Mononuclear cell (primary cell): ENCODE data around the gene KCNH1. TPM values are rescaled to one million over a fixed set of nuclear protein-coding genes. Genes with fewer than 3 reads are reported as not detected.

ENCODE experiments used
- H3K27me3 ChIP-seq: 2 replicates; pipeline ENCODE4 v1.6.0; 2011; ENCODE audit warnings: low read length, control low read depth; ENCODE audit not compliant: insufficient read depth
- H3K4me1 ChIP-seq: 2 replicates; pipeline ENCODE4 v1.5.1; 2011; ENCODE audit warnings: mild to moderate bottlenecking, low read length, control low read depth; ENCODE audit not compliant: insufficient read depth
- H3K4me3 ChIP-seq: 2 replicates; pipeline ENCODE4 v1.5.1; 2011; ENCODE audit warnings: mild to moderate bottlenecking, low read length, moderate library complexity
- H3K9me3 ChIP-seq: 2 replicates; pipeline ENCODE4 v1.5.1; 2011; ENCODE audit warnings: low read depth, mild to moderate bottlenecking, control low read depth, low read length
- total RNA-seq: library from RNA; depleted of rRNA; stranded (reverse); fragments of >200 nt; gene quantifications from one replicate; pipeline ENCODE4 v1.2.3, GENCODE V29; 2012

Gene KCNH1
- total RNA-seq, 1 donor: not detected

DNA sequence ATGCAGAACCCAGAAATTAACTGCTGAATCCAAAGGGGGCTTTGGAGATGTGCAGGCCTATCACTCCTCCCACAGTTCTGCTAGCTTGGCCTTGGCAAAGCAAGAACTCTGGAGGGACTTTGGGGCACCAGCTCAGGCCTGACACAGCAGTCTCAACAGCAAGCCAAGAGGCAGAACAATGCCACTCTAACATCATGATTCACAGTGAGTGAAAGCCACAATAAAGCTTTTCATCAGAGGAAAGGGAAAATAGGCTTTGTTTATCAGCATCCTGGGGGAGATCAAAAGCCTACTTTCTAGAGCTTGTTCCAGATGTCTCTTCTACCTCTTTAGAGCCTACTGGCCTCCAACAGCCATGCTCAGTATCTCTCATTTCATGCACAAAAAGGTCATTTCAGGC is 283.4 kb downstream of the KCNH1 start:
- Histone ChIP-seq H3K9me3 (no peaks in the 10 kb centered on the region), H3K4me1 (no peaks in the 10 kb centered on the region), H3K27me3 (no peaks in the 10 kb centered on the region), H3K4me3 (no peak overlapping the region)

DNA sequence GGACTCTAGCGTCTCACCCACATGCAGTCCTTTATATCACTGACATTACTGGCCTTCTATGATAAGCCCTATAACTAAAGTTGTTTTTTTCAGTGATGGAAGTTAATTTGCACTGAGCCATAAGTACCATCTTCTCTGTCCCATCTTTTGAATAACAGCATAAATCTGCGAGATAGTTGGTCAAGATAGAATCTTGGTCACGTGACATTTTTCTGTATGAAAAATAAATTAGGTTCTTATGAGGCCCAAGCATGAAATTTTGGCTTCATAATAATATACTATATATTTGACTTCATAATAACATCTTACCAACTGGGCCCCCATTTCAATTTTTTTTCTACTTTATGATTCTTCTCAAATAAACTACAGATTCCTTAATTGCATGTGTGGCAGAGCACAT is 285.5 kb downstream of the KCNH1 start:
- Histone ChIP-seq H3K27me3 (no peaks in the 10 kb centered on the region), H3K4me1 (no peaks in the 10 kb centered on the region), H3K4me3 (no peak overlapping the region), H3K9me3 (no peaks in the 10 kb centered on the region)

DNA sequence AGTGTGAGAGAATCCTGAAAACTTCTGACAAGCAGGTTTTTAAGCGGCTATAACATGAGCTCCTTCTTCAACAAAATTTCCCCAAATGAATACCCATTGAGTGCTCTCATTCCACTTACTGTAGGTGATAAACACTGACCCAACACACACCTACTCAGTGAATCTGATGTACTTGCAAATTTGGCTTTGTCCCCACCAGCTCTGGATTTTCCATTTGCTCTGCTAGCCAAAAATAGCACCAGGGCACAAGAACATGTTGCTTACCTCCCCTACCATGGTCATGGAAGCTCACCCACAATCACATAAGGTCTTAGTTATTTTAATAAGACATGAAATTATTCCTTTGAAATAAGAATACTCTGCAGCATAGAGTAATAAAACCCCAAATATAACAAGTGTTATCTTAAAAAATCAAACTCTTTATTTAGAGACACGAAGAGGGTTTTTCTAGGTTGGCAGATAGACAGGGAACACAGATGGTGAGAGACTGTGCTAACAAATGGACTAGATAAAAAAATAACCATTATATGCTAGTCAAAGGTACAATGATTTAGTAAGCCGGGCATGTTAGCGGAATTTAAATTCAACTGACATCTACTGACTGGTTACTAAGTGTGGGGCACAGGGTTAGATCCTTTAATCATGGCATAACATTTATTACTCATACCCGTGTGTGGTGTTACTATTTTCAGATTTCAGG is 291.9 kb downstream of the KCNH1 start:
- no peaks in the 10 kb centered on the region for H3K9me3 ChIP-seq
- no peaks in the 10 kb centered on the region for H3K4me1 ChIP-seq
- H3K27me3 ChIP-seq: no peaks in the 10 kb centered on the region

DNA sequence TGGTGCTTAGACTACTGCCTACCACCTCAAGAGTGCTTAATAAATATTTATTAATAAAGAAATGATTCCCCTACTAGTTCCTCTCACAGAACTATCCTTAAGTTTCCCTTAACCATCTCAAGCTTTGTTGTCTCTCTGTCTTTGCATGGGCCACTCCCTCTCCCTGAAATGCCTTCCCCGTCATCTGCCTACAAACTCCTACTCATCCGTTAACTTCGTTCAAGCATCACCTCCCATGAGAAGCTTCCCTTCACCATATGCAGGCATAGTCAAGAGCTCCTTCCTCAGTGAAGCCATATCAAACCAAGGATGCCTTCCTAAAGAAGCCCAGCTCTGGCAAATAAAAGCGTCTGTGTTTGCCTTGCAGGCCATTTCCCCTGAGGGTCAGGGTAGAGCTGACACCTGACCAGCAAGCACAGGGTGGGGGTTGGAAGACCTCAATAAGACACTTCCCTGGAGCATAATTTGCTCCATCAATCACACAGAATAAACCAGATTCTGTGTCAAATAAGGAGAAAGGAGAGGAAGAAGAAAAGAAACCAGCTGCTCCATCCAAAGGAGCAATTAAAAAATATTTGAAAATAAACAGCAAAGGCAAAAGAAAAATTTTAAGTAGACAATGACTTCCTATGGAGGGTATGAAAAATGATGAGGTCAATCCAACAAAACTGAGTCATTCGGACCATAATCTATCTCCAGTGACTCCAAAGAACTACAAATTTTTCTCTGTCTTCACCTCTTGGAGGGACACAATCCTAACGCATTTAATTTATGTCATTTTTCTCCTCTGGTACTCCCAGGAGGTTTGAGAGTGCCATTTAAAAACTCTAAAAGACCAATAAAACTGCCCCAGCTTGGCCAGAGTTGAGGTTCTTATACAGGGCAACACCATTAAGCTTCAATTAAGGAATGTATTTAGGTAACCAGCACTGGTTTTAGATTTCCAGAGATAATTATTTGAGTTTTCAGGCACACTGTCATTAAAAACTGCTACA is 303.6 kb downstream of the KCNH1 start:
- Histone ChIP-seq H3K27me3 (no peaks in the 10 kb centered on the region), H3K4me3 (no peak overlapping the region), H3K9me3 (no peaks in the 10 kb centered on the region), H3K4me1 (no peaks in the 10 kb centered on the region)

More for the DNA sequence above, 291.9 kb downstream of the KCNH1 start:
- no peak overlapping the region for H3K4me3 ChIP-seq

DNA sequence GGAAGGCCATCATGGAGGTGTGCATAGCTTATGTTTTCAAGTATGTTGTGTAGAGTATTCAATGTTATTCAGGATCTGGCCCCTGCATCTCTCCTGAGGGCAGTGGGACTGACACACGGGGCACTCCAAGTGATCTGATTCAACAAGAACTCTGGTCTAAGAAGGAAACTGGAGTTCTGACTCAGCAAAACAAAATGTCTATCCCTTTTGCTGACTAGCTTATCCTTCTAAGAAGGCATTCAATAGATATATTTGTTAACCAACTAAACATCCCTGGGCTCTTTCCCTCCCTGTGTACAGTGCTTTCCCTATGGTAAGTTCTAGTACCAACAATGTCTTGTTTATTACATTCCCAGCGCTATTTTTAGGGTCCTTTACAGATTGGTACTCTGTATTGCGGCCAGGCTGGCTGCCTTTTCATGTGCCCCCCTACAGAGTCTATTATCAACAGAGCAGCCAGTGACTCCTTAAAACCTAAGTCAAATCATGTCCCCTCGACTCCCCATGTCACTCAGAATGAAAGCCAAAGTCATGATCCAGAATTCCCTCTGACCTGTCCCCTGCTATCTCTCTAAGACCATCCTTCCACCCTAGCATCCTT is 304.9 kb downstream of the KCNH1 start:
- no peaks in the 10 kb centered on the region for H3K27me3 ChIP-seq
- no peak overlapping the region for H3K4me3 ChIP-seq
- no peaks in the 10 kb centered on the region for H3K4me1 ChIP-seq
- H3K9me3 ChIP-seq: no peaks in the 10 kb centered on the region

DNA sequence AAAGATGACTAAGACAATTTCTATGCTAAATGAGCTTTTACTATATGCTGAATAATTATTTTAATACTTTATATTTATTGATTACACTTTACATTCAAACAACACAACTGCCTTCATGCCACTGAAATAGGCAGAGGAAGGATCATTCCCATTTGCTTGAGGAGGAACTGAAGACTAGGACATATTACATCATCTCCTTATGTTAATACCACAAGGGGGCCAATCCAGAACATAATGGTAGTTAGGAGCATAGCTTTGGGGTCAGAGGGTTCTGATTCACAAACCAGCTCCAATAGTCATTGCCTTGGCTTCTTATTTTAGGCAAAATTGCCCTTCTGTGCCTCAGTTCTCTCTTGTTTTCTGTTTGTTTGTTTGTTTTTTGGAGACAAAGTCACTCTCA is 306.5 kb downstream of the KCNH1 start:
- H3K27me3 ChIP-seq: no peaks in the 10 kb centered on the region
- H3K4me1 ChIP-seq: no peaks in the 10 kb centered on the region
- no peaks in the 10 kb centered on the region for H3K9me3 ChIP-seq
- no peak overlapping the region for H3K4me3 ChIP-seq

DNA sequence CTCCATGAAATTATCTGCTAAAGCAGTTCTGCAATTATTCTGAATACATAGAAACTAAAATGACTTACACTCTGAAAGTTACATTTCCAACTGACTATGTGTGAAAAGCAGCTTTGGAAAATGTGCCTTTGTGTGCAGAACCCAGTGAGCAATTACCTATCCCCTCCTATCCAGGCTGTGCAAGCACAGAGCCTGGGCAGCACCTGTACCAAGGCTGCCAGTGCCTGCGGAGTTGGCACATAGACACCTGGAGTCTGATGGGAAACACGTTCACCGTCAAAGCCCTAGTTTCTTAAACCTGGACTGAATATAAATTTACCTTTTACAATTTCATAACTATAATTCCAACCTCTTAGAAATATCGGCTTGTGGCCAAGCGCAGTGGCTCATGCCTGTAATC is 307.3 kb downstream of the KCNH1 start:
- no peak overlapping the region for H3K4me3 ChIP-seq
- no peaks in the 10 kb centered on the region for H3K27me3 ChIP-seq
- no peaks in the 10 kb centered on the region for H3K9me3 ChIP-seq
- no peaks in the 10 kb centered on the region for H3K4me1 ChIP-seq

DNA sequence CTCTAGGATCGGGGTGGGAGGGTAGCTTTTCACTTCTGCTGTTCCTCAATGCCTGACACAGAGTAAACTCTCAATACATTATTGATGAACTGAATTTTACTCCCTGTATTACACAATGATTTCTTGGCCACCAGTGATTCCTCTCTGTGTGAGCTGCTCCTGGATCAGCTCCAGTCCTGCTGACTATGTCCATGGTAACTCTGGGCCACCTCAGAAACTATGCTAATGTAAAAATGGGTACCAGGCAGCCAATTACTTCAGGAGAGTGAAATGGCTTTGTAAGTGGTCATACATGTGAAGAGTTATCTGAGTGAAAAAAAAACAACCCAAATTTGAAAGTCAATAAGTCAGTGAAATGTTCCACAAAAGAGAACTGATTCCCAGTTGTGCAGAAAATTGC is 311.0 kb downstream of the KCNH1 start:
- Histone ChIP-seq H3K4me3 (no peak overlapping the region), H3K9me3 (no peaks in the 10 kb centered on the region), H3K27me3 (no peaks in the 10 kb centered on the region), H3K4me1 (no peaks in the 10 kb centered on the region)

DNA sequence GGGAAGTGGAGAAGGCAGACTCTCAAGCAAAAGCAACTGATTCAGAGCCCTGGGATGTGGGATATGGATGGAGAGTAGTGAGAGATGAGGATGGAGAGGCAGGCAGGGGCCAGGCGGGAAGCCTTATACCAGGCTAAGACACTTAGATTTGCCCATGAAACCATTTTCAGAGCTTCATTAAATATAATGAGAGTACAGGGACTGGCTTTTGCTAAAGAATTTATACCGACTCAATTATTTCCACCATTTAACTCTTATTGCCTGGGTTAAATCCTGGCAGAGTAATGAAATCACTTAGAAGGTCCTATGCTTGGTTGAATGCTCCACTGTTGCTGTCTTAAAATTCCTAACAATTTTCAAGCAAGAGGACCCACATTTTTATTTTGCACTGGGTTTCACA is 311.7 kb downstream of the KCNH1 start:
- no peak overlapping the region for H3K4me3 ChIP-seq
- H3K27me3 ChIP-seq: no peaks in the 10 kb centered on the region
- no peaks in the 10 kb centered on the region for H3K9me3 ChIP-seq
- no peaks in the 10 kb centered on the region for H3K4me1 ChIP-seq

DNA sequence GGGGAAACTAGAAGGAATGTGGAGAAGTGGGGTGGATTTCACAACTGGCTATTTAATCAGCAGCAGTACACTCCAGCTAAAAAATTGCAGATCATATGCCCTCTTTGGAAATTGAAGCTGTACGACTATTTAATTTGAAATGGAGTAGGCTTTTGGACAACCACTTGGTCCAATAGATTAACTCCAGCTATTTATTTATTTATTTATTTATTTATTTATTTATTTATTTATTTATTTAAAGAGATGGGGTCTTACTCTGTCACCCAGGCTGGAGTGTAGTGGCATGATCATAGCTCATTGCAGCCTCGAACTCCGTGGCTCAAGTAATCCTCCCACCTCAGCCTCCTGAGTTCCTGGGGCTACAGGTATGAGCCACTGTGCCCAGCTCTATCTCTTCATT is 312.3 kb downstream of the KCNH1 start:
- H3K9me3 ChIP-seq: no peaks in the 10 kb centered on the region
- H3K4me3 ChIP-seq: no peak overlapping the region
- H3K4me1 ChIP-seq: no peaks in the 10 kb centered on the region
- no peaks in the 10 kb centered on the region for H3K27me3 ChIP-seq

DNA sequence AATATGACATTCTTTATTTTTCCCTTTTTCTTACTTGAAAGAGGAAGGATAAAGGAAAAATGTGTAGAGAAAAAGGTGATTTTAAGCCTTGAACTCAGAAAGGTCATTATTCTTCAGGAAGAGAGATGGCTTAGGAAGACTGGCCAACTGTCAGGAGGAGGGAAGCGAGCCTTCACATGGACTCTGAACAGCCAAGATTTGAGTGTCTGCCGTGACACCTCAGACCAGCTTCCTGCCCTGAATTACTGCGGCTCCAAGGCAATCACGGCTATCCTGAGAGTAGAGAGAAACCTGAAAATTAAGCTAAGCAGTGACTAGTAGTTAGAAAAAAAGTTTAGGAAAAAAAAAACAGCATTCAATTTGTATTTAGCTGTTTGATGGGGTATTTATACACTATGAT is 314.7 kb downstream of the KCNH1 start:
- Histone ChIP-seq H3K4me1 (no peaks in the 10 kb centered on the region), H3K27me3 (no peaks in the 10 kb centered on the region), H3K9me3 (no peaks in the 10 kb centered on the region), H3K4me3 (no peak overlapping the region)

DNA sequence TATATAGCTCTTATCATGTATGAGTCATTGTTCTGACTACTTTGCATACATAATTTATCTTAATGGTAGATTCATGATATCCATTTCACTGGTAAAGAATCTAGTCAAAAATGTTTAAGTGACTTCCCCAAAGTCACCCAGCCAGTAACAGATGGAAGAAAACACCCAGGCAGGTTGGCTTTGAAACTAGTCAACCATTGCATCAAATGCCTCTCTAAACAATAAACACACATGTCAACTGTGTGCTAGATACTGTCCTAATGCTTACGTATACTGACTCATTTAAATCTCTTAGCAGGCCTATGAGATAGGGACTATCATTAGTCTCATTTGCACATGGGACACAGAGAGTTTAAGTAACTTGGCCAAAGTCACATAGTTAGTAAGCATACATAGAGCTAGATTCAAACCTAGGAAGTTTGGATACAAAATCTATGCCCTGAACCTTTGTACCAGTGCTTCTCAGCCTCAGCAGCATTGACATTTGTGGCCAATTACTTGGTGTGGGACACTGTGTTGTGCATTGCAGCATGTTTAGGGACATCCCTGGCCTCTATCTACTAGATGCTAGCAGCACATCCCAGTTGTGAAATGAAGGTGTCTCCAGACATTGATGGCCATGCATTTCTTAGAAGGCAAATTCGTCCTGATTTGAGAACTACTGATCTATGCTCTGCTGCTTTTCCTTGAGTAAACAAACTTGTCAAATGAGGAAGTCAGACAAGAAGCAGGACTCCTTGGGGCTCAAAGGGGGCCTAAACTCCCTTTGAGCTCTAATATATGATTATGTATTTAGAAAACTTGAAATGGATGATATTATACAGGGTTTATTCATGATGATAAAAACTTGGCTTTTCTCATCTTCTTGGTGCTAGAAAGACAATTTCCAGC is 316.3 kb downstream of the KCNH1 start:
- H3K27me3 ChIP-seq: no peaks in the 10 kb centered on the region
- no peak overlapping the region for H3K4me3 ChIP-seq
- no peaks in the 10 kb centered on the region for H3K4me1 ChIP-seq
- H3K9me3 ChIP-seq: no peaks in the 10 kb centered on the region

DNA sequence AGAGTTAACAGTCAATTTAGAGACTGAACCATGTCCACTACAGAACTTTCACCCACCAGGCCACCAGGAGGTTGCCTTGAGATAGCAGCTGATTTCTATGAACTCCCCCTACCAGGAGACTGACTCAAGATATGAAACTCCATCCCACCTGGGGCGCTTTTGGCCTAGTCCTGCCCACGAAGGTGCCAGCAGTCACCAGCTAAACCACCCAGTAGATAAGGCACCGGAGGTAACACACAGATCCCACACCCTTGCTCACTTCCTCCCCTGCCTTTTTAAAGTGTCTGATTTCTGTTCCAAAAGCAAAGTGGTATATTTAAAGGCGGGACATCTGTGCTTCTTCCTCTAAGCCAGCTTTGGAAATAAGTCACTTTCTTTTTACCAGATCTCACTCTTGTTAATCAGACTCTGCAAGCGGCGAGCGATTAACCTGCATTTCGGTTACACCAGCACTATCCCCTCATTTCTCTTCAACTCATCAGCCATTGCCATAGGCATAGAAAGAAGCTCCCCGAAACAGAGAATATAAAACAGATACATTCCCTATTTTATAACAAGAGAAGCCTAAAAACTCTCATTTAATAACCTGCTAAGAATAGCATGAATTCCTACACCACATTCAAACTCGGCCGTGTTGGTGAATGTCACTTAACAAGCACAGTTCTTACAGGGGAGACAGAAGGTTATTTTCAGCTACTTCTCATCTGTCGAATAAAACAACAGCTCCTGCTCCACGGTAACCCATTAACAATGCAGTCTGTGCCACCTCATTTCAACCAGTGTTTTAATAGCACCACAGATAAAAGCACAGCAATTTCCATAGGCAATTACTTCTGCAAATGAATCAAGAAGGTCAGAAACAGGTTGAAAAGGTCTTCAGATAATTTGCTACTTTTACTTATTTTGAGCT is 318.1 kb downstream of the KCNH1 start:
- Histone ChIP-seq H3K27me3 (no peaks in the 10 kb centered on the region), H3K4me3 (no peak overlapping the region), H3K9me3 (no peaks in the 10 kb centered on the region), H3K4me1 (no peaks in the 10 kb centered on the region)
